Vagina (tissue), 2 donors: ENCODE data around the gene VSTM1. TPM values are rescaled to one million over a fixed set of nuclear protein-coding genes. Genes with fewer than 3 reads are reported as not detected.

Experiments
- DNase-seq, 2 donors: peaks; one replicate each; pipeline ENCODE4 v3.0.0-alpha.2; 2017; ENCODE audit errors: extremely low spot score in 2 of 2
- H3K27ac ChIP-seq: fragments of 200-600 bp; sonication (generic); one replicate; pipeline ENCODE4 v1.5.1; 2019
- H3K27me3 ChIP-seq: fragments of 200-600 bp; sonication (generic); one replicate; pipeline ENCODE4 v1.5.1; 2019
- H3K36me3 ChIP-seq, 2 donors: fragments of 200-600 bp; sonication (generic); one replicate each; pipeline ENCODE4 v1.5.1; 2017 to 2019
- H3K4me1 ChIP-seq: fragments of 200-600 bp; sonication (generic); one replicate; pipeline ENCODE4 v1.5.1; 2019
- H3K4me3 ChIP-seq, 2 donors: fragments of 200-600 bp; sonication (generic); 1 replicate in 1 of 2; 2 replicates in 1 of 2; pipeline ENCODE4 v1.5.1; 2016 to 2019
- H3K9me3 ChIP-seq: fragments of 200-600 bp; sonication (generic); one replicate; pipeline ENCODE4 v1.5.1; 2019
- CTCF ChIP-seq, 3 experiments: fragments of 450-650 bp in 2 of 3; fragments of 200-600 bp in 1 of 3; sonication (generic) in 1 of 3; IDR thresholded peaks; one replicate each; pipeline ENCODE4 v1.5.1; 2017 to 2019; ENCODE audit warnings: antibody characterized with exemption in 3 of 3, mild to moderate bottlenecking in 2 of 3, moderate library complexity in 2 of 3
- POLR2A ChIP-seq, 2 donors: fragments of 450-650 bp; IDR thresholded peaks; one replicate each; pipeline ENCODE4 v1.6.1; 2017; ENCODE audit warnings: antibody characterized with exemption in 2 of 2, mild to moderate bottlenecking in 2 of 2, moderate library complexity in 2 of 2
- POLR2AphosphoS5 ChIP-seq, 2 donors: sonication (generic); formaldehyde crosslinking; IDR thresholded peaks; one replicate each; pipeline ENCODE4 v1.9.0; 2017; ENCODE audit warnings: antibody characterized with exemption in 2 of 2, mild to moderate bottlenecking in 2 of 2, low read depth in 1 of 2; ENCODE audit not compliant: insufficient read depth in 1 of 2
- intact Hi-C: fragments of 100-400 bp; cut with DNase I; formaldehyde crosslinking; loops from one replicate; pipeline ENCODE4 v1.15.1; 2023
- total RNA-seq: library from RNA; depleted of rRNA; stranded (reverse); fragments of >200 nt; gene quantifications from one replicate; pipeline ENCODE4 v1.2.3, GENCODE V29; 2016

The VSTM1 gene
- total RNA-seq, 1 donor from 2014 or later, result not detected

- Histone ChIP-seq H3K27me3 (no peaks in the 10 kb centered on the region), H3K27ac (no peak overlapping the region), H3K9me3 (no peaks in the 10 kb centered on the region), H3K4me3 (no peak overlapping the region), H3K36me3 (no peaks in the 10 kb centered on the region), H3K4me1 (no peaks in the 10 kb centered on the region)
- intact Hi-C loops, result no loop called here
- TF ChIP-seq POLR2A (IDR thresholded peaks at IDR 0.05) (no peak), CTCF (IDR thresholded peaks at IDR 0.05) (no peak), POLR2AphosphoS5 (IDR thresholded peaks at IDR 0.05; ENCODE audit: insufficient read depth in 1 of 2, low read depth in 1 of 2) (no peak)
- no peak for DNase-seq
Observed at GRCh38 chr19:54035215-54036178, 28.2 kb downstream of the VSTM1 start.

- no peak for TF ChIP-seq POLR2A (IDR thresholded peaks at IDR 0.05)
- no peak for TF ChIP-seq CTCF (IDR thresholded peaks at IDR 0.05)
- no peak for TF ChIP-seq POLR2AphosphoS5 (IDR thresholded peaks at IDR 0.05; ENCODE audit: insufficient read depth in 1 of 2, low read depth in 1 of 2)
- no peaks in the 10 kb centered on the region for H3K36me3 ChIP-seq
- no peak overlapping the region for H3K4me3 ChIP-seq
- no peak overlapping the region for H3K27ac ChIP-seq
- H3K27me3 ChIP-seq, result no peaks in the 10 kb centered on the region
- intact Hi-C loops, result no loop called here
- no peak for DNase-seq
- H3K4me1 ChIP-seq, result no peaks in the 10 kb centered on the region
- H3K9me3 ChIP-seq, result no peaks in the 10 kb centered on the region
Observed at GRCh38 chr19:54030895-54031586, 32.7 kb downstream of the VSTM1 start.

GRCh38 chr19:54029930-54030490 lies 33.7 kb downstream of the VSTM1 start:
- Histone ChIP-seq H3K4me3 (no peak overlapping the region), H3K9me3 (no peaks in the 10 kb centered on the region), H3K36me3 (no peaks in the 10 kb centered on the region), H3K27ac (no peak overlapping the region), H3K27me3 (no peaks in the 10 kb centered on the region), H3K4me1 (no peaks in the 10 kb centered on the region)
- intact Hi-C loops, result no loop called here
- no peak for DNase-seq
- no peak for TF ChIP-seq POLR2AphosphoS5 (IDR thresholded peaks at IDR 0.05; ENCODE audit: insufficient read depth in 1 of 2, low read depth in 1 of 2)
- TF ChIP-seq CTCF (IDR thresholded peaks at IDR 0.05), result no peak
- no peak for TF ChIP-seq POLR2A (IDR thresholded peaks at IDR 0.05)

- H3K4me3 ChIP-seq, result no peak overlapping the region
- TF ChIP-seq POLR2A (IDR thresholded peaks at IDR 0.05) (no peak), CTCF (IDR thresholded peaks at IDR 0.05) (no peak), POLR2AphosphoS5 (IDR thresholded peaks at IDR 0.05; ENCODE audit: insufficient read depth in 1 of 2, low read depth in 1 of 2) (no peak)
- intact Hi-C loops, result no loop called here
- H3K27me3 ChIP-seq, result no peaks in the 10 kb centered on the region
- H3K4me1 ChIP-seq, result no peaks in the 10 kb centered on the region
- no peaks in the 10 kb centered on the region for H3K9me3 ChIP-seq
- no peak overlapping the region for H3K27ac ChIP-seq
- no peak for DNase-seq
- no peaks in the 10 kb centered on the region for H3K36me3 ChIP-seq
Observed at GRCh38 chr19:54029301-54029700, 34.4 kb downstream of the VSTM1 start.
